AG04449 (cell line): ENCODE measurements around the gene FOSL2.

Source experiments
- CTCF ChIA-PET: fragments of 350-600 bp; formaldehyde crosslinking; extraction: SDS; loops from one replicate; lab custom pipeline; 2021; ENCODE audit warnings: antibody characterized with exemption; lab: Yijun Ruan, JAX
- POLR2A ChIA-PET: fragments of 400-600, 350-600 bp; formaldehyde crosslinking; extraction: SDS; loops from one replicate; lab custom pipeline; 2020; ENCODE audit warnings: antibody characterized with exemption, inconsistent platforms; lab: Yijun Ruan, JAX
- DNase-seq: peaks from one replicate; pipeline ENCODE4 v3.0.0-alpha.2; 2010; ENCODE audit warnings: low read depth, low spot score
- H3K4me3 ChIP-seq: 2 replicates; pipeline ENCODE4 v1.5.1; 2011; ENCODE audit warnings: low read depth, mild to moderate bottlenecking, control low read depth, low read length
- TF ChIP-seq, protein P1 (sequence below): IDR thresholded peaks from one replicate; pipeline ENCODE4 v1.5.1; 2011; ENCODE audit warnings: mild to moderate bottlenecking, moderate library complexity, low read length, control low read depth, inconsistent platforms; ENCODE audit not compliant: insufficient read depth; ENCODE audit errors: missing control alignments

Gene FOSL2

DNA sequence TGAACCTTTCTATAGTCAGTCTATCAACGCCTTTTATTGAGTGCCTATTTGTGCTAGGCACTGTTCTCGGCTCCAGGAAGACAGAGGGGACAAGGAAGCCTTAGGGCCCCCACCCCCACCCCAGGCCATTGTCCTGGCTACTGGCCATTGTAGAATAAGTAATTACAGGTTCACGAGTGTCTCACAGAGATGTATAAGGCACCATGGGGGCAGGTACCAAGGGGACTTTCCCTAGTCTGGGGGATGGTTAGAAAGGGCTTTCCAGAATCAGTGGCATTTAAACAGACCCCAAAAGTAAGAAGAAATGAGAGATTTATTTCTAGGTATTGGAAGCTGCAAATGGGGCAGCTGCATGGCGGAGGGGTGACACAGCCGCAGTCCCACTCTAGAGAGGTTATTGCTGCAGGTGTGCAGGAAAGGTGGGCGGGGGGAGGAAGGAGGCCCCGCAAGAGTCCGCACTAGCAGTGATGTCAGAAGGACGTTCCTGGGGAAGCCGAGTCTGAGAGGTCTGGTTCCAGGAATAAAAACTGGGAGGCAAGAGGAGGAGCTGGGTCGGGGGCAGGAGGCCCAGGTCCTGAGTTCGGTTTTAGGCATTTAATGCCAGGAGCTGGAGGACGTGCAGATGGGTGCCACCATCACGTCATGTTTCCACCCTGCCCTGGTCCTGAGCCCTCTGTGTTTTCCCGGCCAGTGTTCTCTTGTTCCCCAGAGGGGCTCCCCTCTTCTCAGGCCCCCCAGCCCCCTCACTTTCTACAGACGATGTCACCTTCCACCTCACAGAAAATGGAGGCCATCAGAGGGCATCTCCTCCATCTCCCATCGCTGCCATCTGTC, 30.5 kb downstream of the FOSL2 start:
- no peak for DNase-seq
- ChIA-PET POLR2A (interaction anchor here (0.9 kb wide), 1 partner anchor 23 kb away, joined by 5 read pairs; no protein-coding TSS in a partner anchor), CTCF (interaction anchor here (1.8 kb wide), 1 partner anchor 719 kb away, joined by 4 read pairs; no protein-coding TSS in a partner anchor)
- no peak overlapping the region for H3K4me3 ChIP-seq
- TF ChIP-seq, protein P1, sequence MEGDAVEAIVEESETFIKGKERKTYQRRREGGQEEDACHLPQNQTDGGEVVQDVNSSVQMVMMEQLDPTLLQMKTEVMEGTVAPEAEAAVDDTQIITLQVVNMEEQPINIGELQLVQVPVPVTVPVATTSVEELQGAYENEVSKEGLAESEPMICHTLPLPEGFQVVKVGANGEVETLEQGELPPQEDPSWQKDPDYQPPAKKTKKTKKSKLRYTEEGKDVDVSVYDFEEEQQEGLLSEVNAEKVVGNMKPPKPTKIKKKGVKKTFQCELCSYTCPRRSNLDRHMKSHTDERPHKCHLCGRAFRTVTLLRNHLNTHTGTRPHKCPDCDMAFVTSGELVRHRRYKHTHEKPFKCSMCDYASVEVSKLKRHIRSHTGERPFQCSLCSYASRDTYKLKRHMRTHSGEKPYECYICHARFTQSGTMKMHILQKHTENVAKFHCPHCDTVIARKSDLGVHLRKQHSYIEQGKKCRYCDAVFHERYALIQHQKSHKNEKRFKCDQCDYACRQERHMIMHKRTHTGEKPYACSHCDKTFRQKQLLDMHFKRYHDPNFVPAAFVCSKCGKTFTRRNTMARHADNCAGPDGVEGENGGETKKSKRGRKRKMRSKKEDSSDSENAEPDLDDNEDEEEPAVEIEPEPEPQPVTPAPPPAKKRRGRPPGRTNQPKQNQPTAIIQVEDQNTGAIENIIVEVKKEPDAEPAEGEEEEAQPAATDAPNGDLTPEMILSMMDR = no peak

DNA sequence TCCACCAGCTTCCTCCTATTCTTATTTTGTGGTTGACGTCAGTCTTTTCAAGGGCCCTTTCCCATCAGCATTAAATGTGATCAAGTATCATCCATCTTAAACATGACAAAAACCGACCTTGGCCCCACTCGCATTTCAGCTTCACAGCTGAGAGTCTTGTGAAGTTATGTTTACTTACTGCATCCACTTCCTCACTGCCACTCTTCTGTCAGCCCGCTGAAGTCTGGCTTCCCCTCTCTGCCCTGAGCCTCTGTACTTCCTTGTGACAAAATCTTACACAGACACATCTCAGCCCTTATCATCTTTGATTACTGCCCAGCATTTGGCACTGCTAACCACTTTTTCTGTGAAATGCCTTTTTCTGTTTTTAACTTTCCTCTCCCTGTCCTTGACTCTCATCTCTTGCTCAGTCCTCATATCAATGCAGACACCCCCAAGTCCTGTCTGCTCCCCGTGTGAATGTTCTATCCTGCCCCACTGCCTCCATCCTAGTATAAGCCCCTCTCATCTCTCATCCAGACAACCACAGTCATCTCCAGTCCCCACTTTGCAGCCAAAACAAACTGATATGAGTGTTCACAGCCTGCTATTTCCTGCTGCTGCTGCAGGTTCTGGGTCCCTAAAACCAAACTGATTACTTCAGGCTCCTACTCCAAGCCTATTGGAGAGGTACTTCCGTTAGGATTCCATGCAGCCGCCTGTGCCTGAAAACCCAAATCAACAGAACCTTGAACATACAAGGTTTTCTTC, 31.4 kb downstream of the FOSL2 start:
- ChIA-PET CTCF (interaction anchor here (1.6 to 1.8 kb wide), 2 partner anchors 32 to 720 kb away, joined by 3 to 4 read pairs; no protein-coding TSS in a partner anchor), POLR2A (interaction anchor here (0.9 kb wide), 1 partner anchor 22 kb away, joined by 5 read pairs; no protein-coding TSS in a partner anchor)
- no peak for DNase-seq
- TF ChIP-seq, protein P1 = no peak
- no peak overlapping the region for H3K4me3 ChIP-seq

DNA sequence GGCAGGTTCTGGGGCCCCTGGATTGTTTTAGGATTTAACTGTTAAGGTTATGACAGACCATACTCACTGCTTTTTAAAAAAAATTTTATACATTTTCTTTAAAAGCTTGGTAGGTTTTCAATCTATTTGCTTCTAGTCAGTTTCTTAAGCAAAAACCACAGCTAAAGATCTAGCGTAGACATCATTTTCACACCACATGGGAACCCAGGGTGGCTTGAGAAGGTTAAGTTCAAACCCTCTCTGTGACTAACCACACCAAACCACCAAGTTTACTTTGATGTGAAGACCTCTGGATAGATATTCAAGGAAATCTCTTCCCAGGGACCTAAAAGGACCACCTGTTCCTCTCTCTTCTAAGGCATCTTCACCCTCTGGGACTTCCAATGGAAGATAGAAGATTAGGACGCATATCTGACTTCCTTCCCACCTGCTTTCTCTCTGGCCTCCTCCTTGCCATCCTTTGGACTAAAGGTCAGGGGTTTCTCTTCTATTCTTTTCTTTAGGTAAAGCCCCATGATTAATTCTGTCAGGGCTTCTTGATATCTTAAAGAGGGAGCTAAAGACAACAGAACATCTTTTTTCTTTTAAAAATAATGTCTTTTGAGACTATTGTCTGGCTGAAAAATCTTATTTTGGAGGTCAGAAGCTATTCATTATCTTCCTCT, 32.3 kb downstream of the FOSL2 start:
- TF ChIP-seq, protein P1 = no peak
- no peak for DNase-seq
- H3K4me3 ChIP-seq = no peak overlapping the region
- ChIA-PET POLR2A (no interaction called here), CTCF (interaction anchor here (0.9 to 1.8 kb wide), 3 partner anchors 28 to 721 kb away, joined by 3 to 4 read pairs (median 3); no protein-coding TSS in a partner anchor)

DNA sequence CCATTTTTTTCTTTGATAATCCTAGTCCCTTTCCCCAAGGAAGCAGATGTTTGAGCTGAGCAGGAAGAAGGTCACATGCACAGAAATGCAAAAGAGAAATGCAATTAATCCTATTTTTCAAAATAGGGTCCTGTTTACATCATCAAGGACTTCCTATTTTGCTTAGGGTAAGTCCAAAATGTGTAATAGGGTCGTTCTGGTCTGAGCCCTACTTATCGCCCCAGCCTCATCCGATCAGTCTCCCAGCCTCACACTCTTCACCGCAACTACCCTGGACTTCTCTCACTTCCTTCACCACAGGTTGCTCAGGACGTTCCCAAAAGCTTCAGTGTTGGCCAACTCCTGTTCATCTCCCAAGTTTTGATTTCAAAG, 32.8 kb downstream of the FOSL2 start:
- no peak overlapping the region for H3K4me3 ChIP-seq
- ChIA-PET CTCF (interaction anchor here (0.9 to 1.6 kb wide), 2 partner anchors 28 to 30 kb away, joined by 3 read pairs; no protein-coding TSS in a partner anchor), POLR2A (no interaction called here)
- TF ChIP-seq, protein P1 = no peak
- no peak for DNase-seq

DNA sequence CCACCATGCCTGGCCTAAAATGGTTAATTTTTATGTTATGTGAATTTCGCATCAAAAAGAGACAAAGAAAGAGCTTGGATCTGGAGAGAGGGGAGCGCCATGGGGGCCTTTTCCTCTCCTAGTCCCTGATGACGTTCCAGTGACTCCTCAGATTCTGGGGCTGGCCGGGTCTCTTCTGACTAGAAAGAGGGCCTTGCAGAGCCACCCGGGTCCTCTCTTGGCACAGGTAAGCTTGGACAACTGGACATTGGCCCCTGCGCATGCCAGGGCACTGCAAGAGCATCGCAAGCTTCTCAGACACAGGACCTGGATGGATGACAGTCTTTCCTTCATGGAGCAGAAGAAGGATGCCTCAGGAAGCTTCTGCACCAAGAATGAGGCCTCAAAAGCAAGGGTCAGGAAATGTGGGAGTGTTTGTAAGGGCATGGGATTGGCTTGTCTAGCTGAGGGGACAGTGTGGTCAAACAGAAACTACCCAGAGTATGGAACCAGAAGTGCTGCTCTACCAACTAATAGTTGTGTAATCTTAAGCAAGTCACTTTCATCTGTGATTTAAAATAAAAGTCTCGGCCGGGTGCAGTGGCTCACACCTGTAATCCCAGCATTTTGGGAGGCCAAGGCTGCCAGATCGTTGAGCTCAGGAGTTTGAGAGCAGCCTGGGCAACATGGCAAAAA, 35.2 kb downstream of the FOSL2 start:
- no peak for DNase-seq
- ChIA-PET POLR2A (no interaction called here), CTCF (interaction anchor here (1.0 to 1.7 kb wide), 2 partner anchors 19 to 704 kb away, joined by 3 to 6 read pairs; no protein-coding TSS in a partner anchor)
- TF ChIP-seq, protein P1 = no peak
- H3K4me3 ChIP-seq = no peak overlapping the region
